Ishikawa (cell line): Measurements from ENCODE around the gene YIPF5.

Experiments
- CEBPB ChIP-seq: IDR thresholded peaks from 2 replicates; pipeline ENCODE4 v1.6.1; 2012
- CREB1 ChIP-seq: IDR thresholded peaks from 2 replicates; pipeline ENCODE4 v1.6.1; 2012; ENCODE audit warnings: low read depth
- EGR1 ChIP-seq: IDR thresholded peaks from 2 replicates; pipeline ENCODE4 v1.6.1; 2012
- EP300 ChIP-seq: IDR thresholded peaks from 2 replicates; pipeline ENCODE4 v1.6.1; 2012; ENCODE audit warnings: borderline replicate concordance
- FOXM1 ChIP-seq: IDR thresholded peaks from 2 replicates; pipeline ENCODE4 v1.6.1; 2012; ENCODE audit warnings: low read depth, borderline replicate concordance
- MAX ChIP-seq: IDR thresholded peaks from 2 replicates; pipeline ENCODE4 v1.6.1; 2012
- NFIC ChIP-seq: IDR thresholded peaks from 2 replicates; pipeline ENCODE4 v1.6.1; 2012
- RAD21 ChIP-seq: IDR thresholded peaks from 2 replicates; pipeline ENCODE4 v1.6.1; 2012; ENCODE audit warnings: low read depth
- REST ChIP-seq: IDR thresholded peaks from 2 replicates; pipeline ENCODE4 v1.6.1; 2012; ENCODE audit warnings: low read depth, mild to moderate bottlenecking
- TAF1 ChIP-seq: IDR thresholded peaks from 2 replicates; pipeline ENCODE4 v1.6.1; 2012; ENCODE audit warnings: low read depth, mild to moderate bottlenecking
- TCF12 ChIP-seq: IDR thresholded peaks from 2 replicates; pipeline ENCODE4 v1.6.1; 2012; ENCODE audit warnings: low read depth
- TEAD4 ChIP-seq: IDR thresholded peaks from 2 replicates; pipeline ENCODE4 v1.6.1; 2012
- USF1 ChIP-seq: IDR thresholded peaks from 2 replicates; pipeline ENCODE4 v1.6.1; 2012
- YY1 ChIP-seq: IDR thresholded peaks from 2 replicates; pipeline ENCODE4 v1.6.1; 2012; ENCODE audit warnings: low read depth
- ZBTB7A ChIP-seq: IDR thresholded peaks from 2 replicates; pipeline ENCODE4 v1.6.1; 2012; ENCODE audit warnings: low read depth

The YIPF5 gene

GRCh38 chr5:144139586-144139985, 30.9 kb downstream of the YIPF5 start:
- TF ChIP-seq MAX (no peak), YY1 (no peak), USF1 (no peak), TAF1 (no peak), ZBTB7A (no peak), TEAD4 (no peak), NFIC (no peak), REST (no peak)

- TF ChIP-seq MAX (no peak), CREB1 (no peak), ZBTB7A (no peak), NFIC (no peak), USF1 (no peak), RAD21 (no peak), CEBPB (no peak), TAF1 (no peak), TCF12 (no peak), EGR1 (no peak), YY1 (no peak), TEAD4 (no peak), EP300 (no peak), FOXM1 (no peak), REST (no peak)
Observed at GRCh38 chr5:144135113-144135762, 35.2 kb downstream of the YIPF5 start.

- TF ChIP-seq TEAD4 (no peak), EP300 (no peak), ZBTB7A (no peak), MAX (no peak), CEBPB (no peak), REST (no peak), RAD21 (no peak), FOXM1 (no peak), CREB1 (no peak), NFIC (no peak), TAF1 (no peak), EGR1 (no peak), TCF12 (no peak)
Observed at GRCh38 chr5:144134194-144134826, 36.1 kb downstream of the YIPF5 start.

GRCh38 chr5:144133050-144133633, 37.3 kb downstream of the YIPF5 start:
- no peak for TF ChIP-seq EP300
- no peak for TF ChIP-seq CEBPB
- no peak for TF ChIP-seq CREB1
- no peak for TF ChIP-seq RAD21
- no peak for TF ChIP-seq TEAD4
